Breast epithelium (tissue), 3 donors: ENCODE results near the gene UBR3.

Source experiments
- CTCF ChIP-seq, 3 donors: fragments of 450-650 bp; IDR thresholded peaks; one replicate each; pipeline ENCODE4 v1.5.1; 2016 to 2017; ENCODE audit warnings: antibody characterized with exemption in 3 of 3, mild to moderate bottlenecking in 3 of 3, moderate library complexity in 3 of 3
- POLR2A ChIP-seq: fragments of 450-650 bp; IDR thresholded peaks from one replicate; pipeline ENCODE4 v1.6.1; 2016; ENCODE audit warnings: antibody characterized with exemption, mild to moderate bottlenecking, moderate library complexity

GRCh38 chr2:170076189-170076588 lies 248.9 kb downstream of the UBR3 start:
- no peak for TF ChIP-seq CTCF (IDR thresholded peaks at IDR 0.05)
- no peak for TF ChIP-seq POLR2A
